ENCODE measurements around the gene DAB2IP. TPM values are rescaled to one million over a fixed set of nuclear protein-coding genes. Genes with fewer than 3 reads are reported as not detected.

Gene DAB2IP
- total RNA-seq, 1 experiment from 2014 or later: 46.7 TPM

GRCh38 chr9:121651008-121651294 lies 483 bp upstream of the DAB2IP start:
- H3K9me2 ChIP-seq (ENCODE audit: insufficient read depth): no peaks in the 10 kb centered on the region
- no peaks in the 10 kb centered on the region; the same call in 1 of the 2 replicates for H4K20me1 ChIP-seq (ENCODE audit: insufficient read depth)
- H3K27me3 ChIP-seq (ENCODE audit: insufficient read depth, low read depth): peaks cover 15% of the 10 kb centered on the region; the same call in 1 of the 2 replicates
- H3F3A ChIP-seq (ENCODE audit: insufficient read depth, low read depth): peaks cover 15% of the 10 kb centered on the region; the same call in 1 of the 2 replicates
- H3K4me3 ChIP-seq: peak overlapping the region; percentile 46; the same call in 1 of the 2 replicates
- no peaks in the 10 kb centered on the region for H3K9me3 ChIP-seq (ENCODE audit: insufficient read depth, low read depth)
- H3K4me1 ChIP-seq (replicated peaks; ENCODE audit: insufficient read depth): peaks cover 16% of the 10 kb centered on the region
- no TSS peak for BruUV-seq (replicated peaks)
- H3K4me2 ChIP-seq: peak overlapping the region; percentile 72
- H3K27ac ChIP-seq: no peak overlapping the region
- no peaks in the 10 kb centered on the region for H3K36me3 ChIP-seq (ENCODE audit: low read depth)
- 0 out of 2 replicates have a peak overlapping the region, but pooled peaks have one; percentile 39 for H2AFZ ChIP-seq
- ChIA-PET CTCF (interaction anchor here (0.7 kb wide), 1 partner anchor 66 kb away, joined by 4 read pairs; no protein-coding TSS in a partner anchor), POLR2A (ENCODE audit: unreplicated experiment) (no interaction called here)
- TF ChIP-seq, protein P1, sequence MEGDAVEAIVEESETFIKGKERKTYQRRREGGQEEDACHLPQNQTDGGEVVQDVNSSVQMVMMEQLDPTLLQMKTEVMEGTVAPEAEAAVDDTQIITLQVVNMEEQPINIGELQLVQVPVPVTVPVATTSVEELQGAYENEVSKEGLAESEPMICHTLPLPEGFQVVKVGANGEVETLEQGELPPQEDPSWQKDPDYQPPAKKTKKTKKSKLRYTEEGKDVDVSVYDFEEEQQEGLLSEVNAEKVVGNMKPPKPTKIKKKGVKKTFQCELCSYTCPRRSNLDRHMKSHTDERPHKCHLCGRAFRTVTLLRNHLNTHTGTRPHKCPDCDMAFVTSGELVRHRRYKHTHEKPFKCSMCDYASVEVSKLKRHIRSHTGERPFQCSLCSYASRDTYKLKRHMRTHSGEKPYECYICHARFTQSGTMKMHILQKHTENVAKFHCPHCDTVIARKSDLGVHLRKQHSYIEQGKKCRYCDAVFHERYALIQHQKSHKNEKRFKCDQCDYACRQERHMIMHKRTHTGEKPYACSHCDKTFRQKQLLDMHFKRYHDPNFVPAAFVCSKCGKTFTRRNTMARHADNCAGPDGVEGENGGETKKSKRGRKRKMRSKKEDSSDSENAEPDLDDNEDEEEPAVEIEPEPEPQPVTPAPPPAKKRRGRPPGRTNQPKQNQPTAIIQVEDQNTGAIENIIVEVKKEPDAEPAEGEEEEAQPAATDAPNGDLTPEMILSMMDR (conservative IDR thresholded peaks at IDR 0.05): no peak
- no peak for TF ChIP-seq EZH2 (IDR thresholded peaks at IDR 0.05; ENCODE audit: low read depth)
- H3K79me2 ChIP-seq (ENCODE audit: low read depth): no peaks in the 10 kb centered on the region
- intact Hi-C loops (cut with micrococcal nuclease; ENCODE audit: unreplicated experiment): loop anchor here (1.0 to 2.0 kb wide), 2 partner anchors 52 to 86 kb away; no protein-coding TSS in a partner anchor
- DNase-seq: no peak

GRCh38 chr9:121652021-121652837 lies 795 bp downstream of the DAB2IP start:
- no peaks in the 10 kb centered on the region; the same call in 1 of the 2 replicates for H4K20me1 ChIP-seq (ENCODE audit: insufficient read depth)
- peak overlapping the region; percentile 72 for H3K4me2 ChIP-seq
- intact Hi-C loops (cut with micrococcal nuclease; ENCODE audit: unreplicated experiment): no loop called here
- H3F3A ChIP-seq (ENCODE audit: insufficient read depth, low read depth): peaks cover 15% of the 10 kb centered on the region; the same call in 1 of the 2 replicates
- H3K79me2 ChIP-seq (ENCODE audit: low read depth): no peaks in the 10 kb centered on the region
- H3K27me3 ChIP-seq (ENCODE audit: insufficient read depth, low read depth): peaks cover 15% of the 10 kb centered on the region; the same call in 1 of the 2 replicates
- H3K9me2 ChIP-seq (ENCODE audit: insufficient read depth): no peaks in the 10 kb centered on the region
- no peak overlapping the region for H2AFZ ChIP-seq
- no peaks in the 10 kb centered on the region for H3K36me3 ChIP-seq (ENCODE audit: low read depth)
- TF ChIP-seq, protein P1 (conservative IDR thresholded peaks at IDR 0.05): no peak
- TF ChIP-seq EZH2 (IDR thresholded peaks at IDR 0.05; ENCODE audit: low read depth): no peak
- CTCF ChIA-PET: interaction anchor here (0.7 kb wide), 1 partner anchor 447 kb away, joined by 3 read pairs; no protein-coding TSS in a partner anchor
- H3K9me3 ChIP-seq (ENCODE audit: insufficient read depth, low read depth): no peaks in the 10 kb centered on the region
- peak in 1 of 2 experiments; percentile 32 for DNase-seq
- POLR2A ChIA-PET (ENCODE audit: unreplicated experiment): no interaction called here
- H3K27ac ChIP-seq: no peak overlapping the region
- peaks cover 16% of the 10 kb centered on the region for H3K4me1 ChIP-seq (replicated peaks; ENCODE audit: insufficient read depth)
- peak overlapping the region; percentile 46; the same call in 1 of the 2 replicates for H3K4me3 ChIP-seq
- BruUV-seq (replicated peaks): no TSS peak

- H3K9me2 ChIP-seq (ENCODE audit: insufficient read depth): no peaks in the 10 kb centered on the region
- ChIA-PET CTCF (no interaction called here), POLR2A (ENCODE audit: unreplicated experiment) (no interaction called here)
- H3K36me3 ChIP-seq (ENCODE audit: low read depth): no peaks in the 10 kb centered on the region
- no peak for DNase-seq
- H3K9me3 ChIP-seq (ENCODE audit: insufficient read depth, low read depth): no peaks in the 10 kb centered on the region
- H3K27me3 ChIP-seq (ENCODE audit: insufficient read depth, low read depth): peaks cover 15% of the 10 kb centered on the region; the same call in 1 of the 2 replicates
- H3K79me2 ChIP-seq (ENCODE audit: low read depth): no peaks in the 10 kb centered on the region
- no TSS peak for BruUV-seq (replicated peaks)
- no peaks in the 10 kb centered on the region; the same call in 1 of the 2 replicates for H4K20me1 ChIP-seq (ENCODE audit: insufficient read depth)
- H3K4me2 ChIP-seq: no peak overlapping the region
- H2AFZ ChIP-seq: no peak overlapping the region
- H3K4me3 ChIP-seq: no peak overlapping the region
- H3K27ac ChIP-seq: no peak overlapping the region
- no peak for TF ChIP-seq EZH2 (IDR thresholded peaks at IDR 0.05; ENCODE audit: low read depth)
- TF ChIP-seq, protein P1 (conservative IDR thresholded peaks at IDR 0.05): no peak
- peaks cover 16% of the 10 kb centered on the region for H3K4me1 ChIP-seq (replicated peaks; ENCODE audit: insufficient read depth)
- intact Hi-C loops (cut with micrococcal nuclease; ENCODE audit: unreplicated experiment): no loop called here
- H3F3A ChIP-seq (ENCODE audit: insufficient read depth, low read depth): peaks cover 15% of the 10 kb centered on the region; the same call in 1 of the 2 replicates
Measured at GRCh38 chr9:121652838-121653231, 1.4 kb downstream of the DAB2IP start.

Measured in PC-9 (cell line).